WTC11 (cell line): ENCODE data around the gene RASSF4.

Source experiments
- MYBL2 ChIP-seq: sonication (generic); formaldehyde crosslinking; IDR thresholded peaks from 2 replicates; pipeline ENCODE4 v1.8.1; 2023; ENCODE audit warnings: mild to moderate bottlenecking, moderate library complexity, missing genetic modification reagents
- SP1 ChIP-seq: sonication (generic); formaldehyde crosslinking; conservative IDR thresholded peaks from 2 replicates; pipeline ENCODE4 v1.8.1; 2022; ENCODE audit warnings: missing genetic modification reagents
- ZBTB21 ChIP-seq: sonication (generic); formaldehyde crosslinking; IDR thresholded peaks from 2 replicates; pipeline ENCODE4 v1.8.1; 2023; ENCODE audit warnings: mild to moderate bottlenecking, missing genetic modification reagents, borderline replicate concordance
- TF ChIP-seq, protein P1 (sequence below): fragments of 200-600 bp; IDR thresholded peaks from 2 replicates; pipeline ENCODE4 v1.8.0; 2022; ENCODE audit warnings: antibody characterized with exemption
- TF ChIP-seq, protein P2 (sequence below): sonication (generic); formaldehyde crosslinking; IDR thresholded peaks from 2 replicates; pipeline ENCODE4 v1.8.0; 2023; ENCODE audit warnings: mild to moderate bottlenecking, missing genetic modification reagents
- TF ChIP-seq, protein P3 (sequence below): sonication (generic); formaldehyde crosslinking; IDR thresholded peaks from 2 replicates; pipeline ENCODE4 v1.8.0; 2022; ENCODE audit warnings: mild to moderate bottlenecking, missing genetic modification reagents

DNA sequence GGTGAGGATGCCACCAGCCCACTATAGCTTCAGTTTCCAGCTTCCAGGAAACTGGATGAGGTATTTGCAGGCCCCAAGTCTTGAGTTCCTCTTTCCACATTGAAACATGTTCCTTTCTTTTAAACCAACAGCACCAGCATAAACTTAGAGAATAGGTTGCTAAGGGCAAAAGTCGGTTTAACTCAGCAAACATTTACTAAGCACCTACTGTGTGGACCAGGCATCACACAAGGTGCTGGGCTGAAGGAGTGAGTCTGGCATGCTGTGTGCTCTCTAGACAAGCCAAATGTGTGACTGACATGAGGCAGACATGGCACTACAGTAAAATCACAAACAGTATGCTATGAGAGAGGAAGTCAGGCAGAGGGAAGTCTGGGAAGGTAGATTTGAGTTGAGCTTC lies 11.0 kb upstream of the RASSF4 start:
- TF ChIP-seq, protein P1, sequence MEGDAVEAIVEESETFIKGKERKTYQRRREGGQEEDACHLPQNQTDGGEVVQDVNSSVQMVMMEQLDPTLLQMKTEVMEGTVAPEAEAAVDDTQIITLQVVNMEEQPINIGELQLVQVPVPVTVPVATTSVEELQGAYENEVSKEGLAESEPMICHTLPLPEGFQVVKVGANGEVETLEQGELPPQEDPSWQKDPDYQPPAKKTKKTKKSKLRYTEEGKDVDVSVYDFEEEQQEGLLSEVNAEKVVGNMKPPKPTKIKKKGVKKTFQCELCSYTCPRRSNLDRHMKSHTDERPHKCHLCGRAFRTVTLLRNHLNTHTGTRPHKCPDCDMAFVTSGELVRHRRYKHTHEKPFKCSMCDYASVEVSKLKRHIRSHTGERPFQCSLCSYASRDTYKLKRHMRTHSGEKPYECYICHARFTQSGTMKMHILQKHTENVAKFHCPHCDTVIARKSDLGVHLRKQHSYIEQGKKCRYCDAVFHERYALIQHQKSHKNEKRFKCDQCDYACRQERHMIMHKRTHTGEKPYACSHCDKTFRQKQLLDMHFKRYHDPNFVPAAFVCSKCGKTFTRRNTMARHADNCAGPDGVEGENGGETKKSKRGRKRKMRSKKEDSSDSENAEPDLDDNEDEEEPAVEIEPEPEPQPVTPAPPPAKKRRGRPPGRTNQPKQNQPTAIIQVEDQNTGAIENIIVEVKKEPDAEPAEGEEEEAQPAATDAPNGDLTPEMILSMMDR: no peak
- no peak for TF ChIP-seq MYBL2
- TF ChIP-seq SP1 (CRISPR knock-in tag): no peak
- no peak for TF ChIP-seq ZBTB21 (CRISPR knock-in tag)
- TF ChIP-seq, protein P2, sequence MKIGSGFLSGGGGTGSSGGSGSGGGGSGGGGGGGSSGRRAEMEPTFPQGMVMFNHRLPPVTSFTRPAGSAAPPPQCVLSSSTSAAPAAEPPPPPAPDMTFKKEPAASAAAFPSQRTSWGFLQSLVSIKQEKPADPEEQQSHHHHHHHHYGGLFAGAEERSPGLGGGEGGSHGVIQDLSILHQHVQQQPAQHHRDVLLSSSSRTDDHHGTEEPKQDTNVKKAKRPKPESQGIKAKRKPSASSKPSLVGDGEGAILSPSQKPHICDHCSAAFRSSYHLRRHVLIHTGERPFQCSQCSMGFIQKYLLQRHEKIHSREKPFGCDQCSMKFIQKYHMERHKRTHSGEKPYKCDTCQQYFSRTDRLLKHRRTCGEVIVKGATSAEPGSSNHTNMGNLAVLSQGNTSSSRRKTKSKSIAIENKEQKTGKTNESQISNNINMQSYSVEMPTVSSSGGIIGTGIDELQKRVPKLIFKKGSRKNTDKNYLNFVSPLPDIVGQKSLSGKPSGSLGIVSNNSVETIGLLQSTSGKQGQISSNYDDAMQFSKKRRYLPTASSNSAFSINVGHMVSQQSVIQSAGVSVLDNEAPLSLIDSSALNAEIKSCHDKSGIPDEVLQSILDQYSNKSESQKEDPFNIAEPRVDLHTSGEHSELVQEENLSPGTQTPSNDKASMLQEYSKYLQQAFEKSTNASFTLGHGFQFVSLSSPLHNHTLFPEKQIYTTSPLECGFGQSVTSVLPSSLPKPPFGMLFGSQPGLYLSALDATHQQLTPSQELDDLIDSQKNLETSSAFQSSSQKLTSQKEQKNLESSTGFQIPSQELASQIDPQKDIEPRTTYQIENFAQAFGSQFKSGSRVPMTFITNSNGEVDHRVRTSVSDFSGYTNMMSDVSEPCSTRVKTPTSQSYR (CRISPR knock-in tag): no peak
- TF ChIP-seq, protein P3, sequence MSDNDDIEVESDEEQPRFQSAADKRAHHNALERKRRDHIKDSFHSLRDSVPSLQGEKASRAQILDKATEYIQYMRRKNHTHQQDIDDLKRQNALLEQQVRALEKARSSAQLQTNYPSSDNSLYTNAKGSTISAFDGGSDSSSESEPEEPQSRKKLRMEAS (CRISPR knock-in tag): no peak
